OCI-LY1 (cell line): Measurements from ENCODE around the gene SHH.

Source experiments
- H2AFZ ChIP-seq: fragments of 200-600 bp; sonication (generic), shearing (Covaris generic); 2 replicates; pipeline ENCODE4 v1.6.0; 2014; ENCODE audit warnings: antibody characterized with exemption, mild to moderate bottlenecking, low read length
- H3F3A ChIP-seq: fragments of 200-600 bp; sonication (generic), shearing (Covaris generic); 2 replicates; pipeline ENCODE4 v1.6.0; 2014; ENCODE audit warnings: mild to moderate bottlenecking, antibody characterized with exemption, low read length, moderate library complexity; ENCODE audit not compliant: insufficient read depth
- H3K27ac ChIP-seq: fragments of 200-600 bp; sonication (generic); 2 replicates; pipeline ENCODE4 v1.5.1; 2014; ENCODE audit warnings: low read length, mixed run types, mild to moderate bottlenecking, low read depth; ENCODE audit not compliant: poor library complexity, severe bottlenecking
- H3K27me3 ChIP-seq: fragments of 200-600 bp; sonication (generic); 2 replicates; pipeline ENCODE4 v1.6.0; 2014; ENCODE audit warnings: antibody characterized with exemption, mild to moderate bottlenecking, low read length, moderate library complexity; ENCODE audit not compliant: insufficient read depth
- H3K36me3 ChIP-seq: fragments of 200-600 bp; sonication (generic); 2 replicates; pipeline ENCODE4 v1.6.1; 2014; ENCODE audit warnings: mild to moderate bottlenecking, antibody characterized with exemption, low read length, moderate library complexity, mixed read lengths; ENCODE audit not compliant: insufficient read depth
- H3K4me1 ChIP-seq: fragments of 200-600 bp; sonication (generic); 2 replicates; pipeline ENCODE4 v1.5.1; 2014; ENCODE audit warnings: mild to moderate bottlenecking, low read length, moderate library complexity; ENCODE audit not compliant: insufficient read depth, severe bottlenecking
- H3K4me2 ChIP-seq: fragments of 200-600 bp; sonication (generic), shearing (Covaris generic); 2 replicates; pipeline ENCODE4 v1.6.1; 2014; ENCODE audit warnings: low read length
- H3K4me3 ChIP-seq: fragments of 200-600 bp; sonication (generic); 2 replicates; pipeline ENCODE4 v1.5.1; 2014; ENCODE audit warnings: low read length, low read depth, mild to moderate bottlenecking, mixed read lengths; ENCODE audit not compliant: poor library complexity, severe bottlenecking
- H3K79me2 ChIP-seq: fragments of 200-600 bp; shearing (Covaris generic); 2 replicates; pipeline ENCODE4 v1.6.1; 2016; ENCODE audit warnings: mixed run types, low read length, mixed read lengths; ENCODE audit not compliant: insufficient read depth
- H3K9ac ChIP-seq: fragments of 200-600 bp; sonication (generic), shearing (Covaris generic); 2 replicates; pipeline ENCODE4 v1.6.1; 2014; ENCODE audit warnings: mild to moderate bottlenecking, low read length, mixed read lengths
- H3K9me2 ChIP-seq: fragments of 200-600 bp; sonication (generic), shearing (Covaris generic); 2 replicates; pipeline ENCODE4 v1.6.1; 2014; ENCODE audit warnings: low read depth, mild to moderate bottlenecking, low read length, mixed read lengths
- H3K9me3 ChIP-seq: fragments of 200-600 bp; shearing (Covaris generic); 2 replicates; pipeline ENCODE4 v1.6.1; 2014; ENCODE audit warnings: low read length, mixed read lengths
- H4K20me1 ChIP-seq: fragments of 200-600 bp; sonication (generic), shearing (Covaris generic); 2 replicates; pipeline ENCODE4 v1.6.0; 2016; ENCODE audit warnings: mild to moderate bottlenecking, low read length; ENCODE audit not compliant: insufficient read depth
- CTCF ChIP-seq: fragments of 200-600 bp; sonication (generic), shearing (Covaris generic); IDR thresholded peaks from 2 replicates; pipeline ENCODE4 v1.5.1; 2017; ENCODE audit warnings: mild to moderate bottlenecking, antibody characterized with exemption, low read length, moderate library complexity, mixed read lengths
- EZH2 ChIP-seq: fragments of 200-600 bp; sonication (generic), shearing (Covaris generic); IDR thresholded peaks from 2 replicates; pipeline ENCODE4 v1.8.0; 2017; ENCODE audit warnings: borderline replicate concordance, mixed run types, mild to moderate bottlenecking, antibody characterized with exemption, low read length, moderate library complexity, mixed read lengths

Gene SHH

DNA sequence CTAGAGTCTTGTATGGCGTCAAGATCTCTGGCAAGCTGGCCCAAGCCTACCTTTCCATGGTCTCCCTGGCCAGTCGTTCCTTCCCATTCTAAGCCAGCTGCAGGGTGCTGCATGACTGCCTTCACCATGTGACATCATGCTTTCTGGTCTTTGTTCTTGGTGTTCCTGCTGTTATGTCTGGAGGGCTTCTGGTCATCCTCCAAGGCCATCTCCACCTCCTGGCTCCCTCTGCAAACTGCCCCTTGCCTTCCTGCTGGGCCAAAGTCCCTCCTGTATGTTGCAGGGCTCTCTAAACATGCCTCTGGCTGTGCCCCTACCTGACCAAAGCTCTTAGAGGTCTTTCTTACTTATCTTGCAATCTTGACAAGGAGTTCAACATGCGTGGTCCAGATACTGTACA is 44.4 kb upstream of the SHH start:
- TF ChIP-seq EZH2, result no peak
- no peak for TF ChIP-seq CTCF
- no peak overlapping the region for H3K4me3 ChIP-seq
- H3K79me2 ChIP-seq, result no peaks in the 10 kb centered on the region
- H3K9ac ChIP-seq, result no peak overlapping the region
- H2AFZ ChIP-seq, result no peak overlapping the region
- H3K36me3 ChIP-seq, result no peaks in the 10 kb centered on the region
- no peaks in the 10 kb centered on the region for H3K4me1 ChIP-seq
- no peaks in the 10 kb centered on the region for H4K20me1 ChIP-seq
- H3K9me3 ChIP-seq, result no peaks in the 10 kb centered on the region
- no peak overlapping the region for H3K27ac ChIP-seq
- H3K27me3 ChIP-seq, result peaks cover 7% of the 10 kb centered on the region; the same call in 1 of the 2 replicates
- H3F3A ChIP-seq, result no peaks in the 10 kb centered on the region
- H3K4me2 ChIP-seq, result no peak overlapping the region
- H3K9me2 ChIP-seq, result no peaks in the 10 kb centered on the region

- no peak overlapping the region for H3K4me2 ChIP-seq
- no peak overlapping the region for H3K4me3 ChIP-seq
- H3K9me3 ChIP-seq, result no peaks in the 10 kb centered on the region
- no peaks in the 10 kb centered on the region for H3K9me2 ChIP-seq
- no peaks in the 10 kb centered on the region for H3K4me1 ChIP-seq
- H3K36me3 ChIP-seq, result no peaks in the 10 kb centered on the region
- peaks cover 7% of the 10 kb centered on the region; the same call in 1 of the 2 replicates for H3K27me3 ChIP-seq
- no peak overlapping the region for H3K27ac ChIP-seq
- no peaks in the 10 kb centered on the region for H4K20me1 ChIP-seq
- no peak overlapping the region for H2AFZ ChIP-seq
- H3K9ac ChIP-seq, result no peak overlapping the region
- H3K79me2 ChIP-seq, result no peaks in the 10 kb centered on the region
- H3F3A ChIP-seq, result no peaks in the 10 kb centered on the region
- no peak for TF ChIP-seq EZH2
- TF ChIP-seq CTCF, result no peak
These were observed 40.4 kb upstream of the SHH start for GRCh38 chr7:155852426-155853301.

- Histone ChIP-seq H3K27ac (no peak overlapping the region), H3K36me3 (no peaks in the 10 kb centered on the region), H3K27me3 (peaks cover 7% of the 10 kb centered on the region; the same call in 1 of the 2 replicates), H3F3A (no peaks in the 10 kb centered on the region), H3K4me1 (no peaks in the 10 kb centered on the region), H3K79me2 (no peaks in the 10 kb centered on the region), H3K9ac (no peak overlapping the region), H3K4me2 (no peak overlapping the region), H3K9me3 (no peaks in the 10 kb centered on the region), H4K20me1 (no peaks in the 10 kb centered on the region), H3K9me2 (no peaks in the 10 kb centered on the region), H3K4me3 (no peak overlapping the region), H2AFZ (no peak overlapping the region)
- TF ChIP-seq CTCF (no peak), EZH2 (no peak)
These were observed 39.6 kb upstream of the SHH start for GRCh38 chr7:155851892-155852291.
